SJCRH30 (cell line): ENCODE results near the gene ABI3. TPM values are rescaled to one million over a fixed set of nuclear protein-coding genes. Genes with fewer than 3 reads are reported as not detected.
"Not testable (repeated sequence)": the region's sequence is repeated elsewhere in the genome, so short reads cannot be mapped to it uniquely, and the experiment has no call there.

Experiments
- DNase-seq, 2 experiments: peaks; one replicate each; pipeline ENCODE4 v3.0.0-alpha.2; 2015 to 2020
- H3K27ac ChIP-seq: fragments of 250-450 bp; sonication (Bioruptor Pico); 2 replicates; pipeline ENCODE4 v1.5.1; 2020; ENCODE audit warnings: mild to moderate bottlenecking, moderate library complexity
- H3K27me3 ChIP-seq: fragments of 250-450 bp; sonication (Bioruptor Pico); 2 replicates; pipeline ENCODE4 v1.5.1; 2020; ENCODE audit warnings: mild to moderate bottlenecking, moderate library complexity
- H3K36me3 ChIP-seq: fragments of 250-450 bp; sonication (Bioruptor Pico); 2 replicates; pipeline ENCODE4 v1.5.1; 2020; ENCODE audit warnings: mild to moderate bottlenecking, moderate library complexity
- H3K4me1 ChIP-seq: fragments of 250-450 bp; sonication (Bioruptor Pico); 2 replicates; pipeline ENCODE4 v1.5.1; 2020; ENCODE audit warnings: mild to moderate bottlenecking, moderate library complexity
- H3K4me3 ChIP-seq: fragments of 250-450 bp; sonication (Bioruptor Pico); 2 replicates; pipeline ENCODE4 v1.5.1; 2020; ENCODE audit warnings: mild to moderate bottlenecking, moderate library complexity
- H3K9me3 ChIP-seq: fragments of 250-450 bp; sonication (Bioruptor Pico); replicated peaks from 2 replicates; pipeline ENCODE4 v1.5.1; 2020; ENCODE audit warnings: mild to moderate bottlenecking, moderate library complexity
- total RNA-seq: library from RNA; depleted of rRNA; stranded (reverse); fragments of >200 nt; shearing (Covaris generic); gene quantifications from 2 replicates; pipeline ENCODE4 v1.2.3, GENCODE V29; 2014

The ABI3 gene
- total RNA-seq, 1 experiment from 2014 or later: 4.2 TPM

DNA sequence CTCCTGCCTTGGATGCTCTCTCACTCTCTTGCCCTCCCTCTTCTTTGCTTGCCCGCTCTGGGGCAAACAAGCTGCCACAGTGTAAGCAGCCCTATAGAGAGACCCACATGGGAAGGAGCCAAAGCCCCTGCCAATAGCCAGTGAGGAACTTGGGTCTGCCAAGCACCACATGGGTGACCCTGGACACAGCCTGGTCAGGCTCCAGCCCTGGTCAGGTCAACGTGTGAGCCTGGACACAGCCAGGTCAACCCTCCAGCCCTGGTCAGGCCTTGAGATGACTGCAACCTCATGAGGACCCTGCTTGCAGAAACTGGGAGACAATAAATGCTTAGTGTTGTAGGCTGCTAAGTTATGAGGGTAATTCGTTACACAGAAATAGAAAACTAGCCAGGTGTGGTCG lies 34.3 kb downstream of the ABI3 start:
- H3K36me3 ChIP-seq: no peaks in the 10 kb centered on the region
- no peak for DNase-seq
- no peaks in the 10 kb centered on the region for H3K27me3 ChIP-seq
- no peak overlapping the region for H3K4me3 ChIP-seq
- H3K27ac ChIP-seq: no peak overlapping the region
- H3K9me3 ChIP-seq: no peaks in the 10 kb centered on the region
- no peaks in the 10 kb centered on the region for H3K4me1 ChIP-seq

DNA sequence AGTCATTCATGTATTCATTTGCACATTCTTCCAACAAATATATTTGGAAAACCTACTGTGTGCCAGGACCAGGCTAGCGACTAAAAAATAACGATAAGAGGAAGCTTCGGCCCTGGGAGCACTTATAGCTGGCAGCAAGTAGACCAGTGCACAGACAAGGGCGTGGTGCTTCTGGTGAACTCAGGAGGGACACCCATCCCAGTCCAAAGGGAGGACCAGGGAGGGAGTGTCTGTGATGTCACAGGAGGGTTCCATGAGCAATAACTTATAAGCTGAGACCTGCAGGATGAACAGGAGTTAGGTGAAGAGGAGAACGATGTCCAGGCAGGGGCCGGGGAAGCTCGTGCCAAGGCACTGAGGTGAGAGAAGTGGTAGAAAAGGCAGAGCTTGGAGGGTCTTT lies 37.4 kb downstream of the ABI3 start:
- H3K9me3 ChIP-seq: no peaks in the 10 kb centered on the region
- H3K36me3 ChIP-seq: no peaks in the 10 kb centered on the region
- H3K27me3 ChIP-seq: no peaks in the 10 kb centered on the region
- no peak overlapping the region for H3K27ac ChIP-seq
- no peaks in the 10 kb centered on the region for H3K4me1 ChIP-seq
- DNase-seq: no peak
- no peak overlapping the region for H3K4me3 ChIP-seq

DNA sequence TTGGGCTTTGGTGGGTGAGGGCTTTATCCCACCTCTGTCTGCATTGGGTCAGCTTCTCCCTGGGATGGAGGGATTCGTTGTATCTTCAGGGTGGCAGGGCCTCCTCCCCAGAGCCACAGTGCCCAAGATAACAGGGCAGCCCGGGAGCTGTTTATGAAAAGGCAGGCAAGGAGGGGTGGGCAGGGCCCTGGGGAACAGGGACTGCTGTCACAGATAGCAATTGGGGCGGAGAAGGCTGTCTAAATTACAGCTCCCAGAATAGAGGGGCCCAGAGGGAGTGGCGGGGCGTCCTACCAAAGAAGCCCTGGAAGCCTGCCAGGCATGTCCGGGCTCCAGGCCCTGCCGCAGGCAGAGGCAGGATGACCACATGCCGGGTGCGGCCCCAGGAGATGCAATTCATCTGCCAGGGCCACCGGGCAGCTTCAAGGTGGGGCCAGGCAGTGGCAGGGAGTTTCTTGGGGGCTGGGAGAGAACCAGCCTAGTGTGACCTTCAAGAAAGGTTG lies 38.8 kb downstream of the ABI3 start:
- no peaks in the 10 kb centered on the region for H3K27me3 ChIP-seq
- H3K4me3 ChIP-seq: no peak overlapping the region
- H3K27ac ChIP-seq: no peak overlapping the region
- no peaks in the 10 kb centered on the region for H3K36me3 ChIP-seq
- H3K9me3 ChIP-seq: no peaks in the 10 kb centered on the region
- DNase-seq: peak; percentile 55 to 58
- H3K4me1 ChIP-seq: no peaks in the 10 kb centered on the region

DNA sequence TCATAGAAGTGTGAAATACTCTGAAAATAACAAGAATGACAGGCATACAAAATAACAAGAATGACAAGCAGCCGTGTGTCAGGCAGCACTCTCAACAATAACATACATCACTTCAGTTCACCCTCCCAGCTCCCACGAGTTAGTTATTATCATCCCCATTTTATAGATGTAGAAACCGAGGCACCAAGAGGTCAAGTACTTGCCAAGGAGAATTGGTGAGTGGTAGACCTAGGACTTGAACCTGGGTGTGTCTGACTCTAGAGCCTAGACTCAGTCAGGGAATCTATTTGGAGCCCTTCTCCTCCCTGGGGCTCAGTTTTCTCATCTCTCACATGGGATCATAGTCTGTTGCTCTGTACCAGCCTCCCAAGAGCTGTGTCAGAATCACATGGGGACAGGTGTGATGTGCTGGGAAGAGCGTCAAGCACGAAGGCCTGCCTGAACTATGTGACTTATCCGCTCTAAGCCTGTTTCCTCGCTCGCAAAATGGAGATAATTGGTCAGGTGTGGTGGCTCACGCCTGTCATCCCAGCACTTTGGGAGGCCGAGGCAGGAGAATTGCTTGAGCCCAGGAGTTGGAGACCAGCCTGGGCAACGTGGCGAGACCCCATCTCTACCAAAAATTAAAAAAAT lies 39.5 kb downstream of the ABI3 start:
- no peak for DNase-seq
- Histone ChIP-seq H3K27ac (no peak overlapping the region), H3K4me3 (no peak overlapping the region), H3K4me1 (no peaks in the 10 kb centered on the region), H3K9me3 (no peaks in the 10 kb centered on the region), H3K27me3 (no peaks in the 10 kb centered on the region), H3K36me3 (no peaks in the 10 kb centered on the region)

DNA sequence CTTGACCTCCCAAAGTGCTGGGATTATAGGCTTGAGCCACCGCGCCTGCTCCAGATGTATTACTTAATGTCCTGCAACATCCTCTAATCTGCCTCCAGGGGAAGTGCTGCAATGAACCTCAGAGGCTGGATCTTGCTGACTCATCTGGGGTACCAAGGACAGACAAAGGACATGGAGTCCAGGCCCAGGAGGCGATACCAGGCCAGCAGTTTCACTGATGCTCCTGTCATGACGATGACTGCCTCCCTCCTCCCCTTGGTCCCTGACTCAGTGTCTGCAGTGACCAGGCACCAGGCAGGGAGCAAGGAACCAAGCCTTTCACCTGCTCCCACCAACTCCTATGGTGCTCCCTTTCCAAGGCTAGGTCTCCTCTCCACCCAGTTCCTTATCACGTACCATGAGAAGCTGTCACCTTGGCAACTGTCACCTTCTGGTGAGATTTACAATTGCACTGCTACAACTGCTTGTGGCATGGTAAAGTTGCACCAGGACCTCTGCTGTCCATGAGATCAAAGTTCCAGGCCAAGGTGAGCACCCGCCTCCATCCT lies 41.7 kb downstream of the ABI3 start:
- no peaks in the 10 kb centered on the region for H3K27me3 ChIP-seq
- no peak overlapping the region for H3K27ac ChIP-seq
- DNase-seq: no peak

DNA sequence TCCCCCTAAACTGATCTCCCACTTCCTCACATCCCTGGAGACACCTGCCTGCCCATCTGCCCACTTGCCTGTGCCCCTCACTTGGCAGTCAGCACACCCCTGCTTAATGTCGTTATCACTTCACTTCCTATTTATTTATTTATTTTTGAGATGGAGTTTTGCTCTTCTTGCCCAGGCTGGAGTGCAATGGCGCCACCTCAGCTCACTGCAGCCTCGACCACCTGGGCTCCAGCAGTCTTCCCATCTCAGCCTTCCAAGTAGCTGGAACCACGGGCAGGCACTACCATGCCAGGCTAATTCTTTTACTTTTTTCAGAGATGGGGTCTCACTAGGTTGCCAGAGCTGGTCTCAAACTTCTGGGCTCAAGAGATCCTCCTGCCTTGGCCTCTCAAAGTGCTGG lies 43.6 kb downstream of the ABI3 start:
- H3K36me3 ChIP-seq: no peaks in the 10 kb centered on the region
- H3K27me3 ChIP-seq: no peaks in the 10 kb centered on the region
- no peak overlapping the region for H3K4me3 ChIP-seq
- DNase-seq: no peak
- no peak overlapping the region for H3K27ac ChIP-seq
- H3K9me3 ChIP-seq: no peaks in the 10 kb centered on the region
- H3K4me1 ChIP-seq: no peaks in the 10 kb centered on the region

More for the DNA sequence above, 41.7 kb downstream of the ABI3 start:
- Histone ChIP-seq H3K4me1 (no peaks in the 10 kb centered on the region), H3K36me3 (no peaks in the 10 kb centered on the region), H3K9me3 (no peaks in the 10 kb centered on the region), H3K4me3 (no peak overlapping the region)

DNA sequence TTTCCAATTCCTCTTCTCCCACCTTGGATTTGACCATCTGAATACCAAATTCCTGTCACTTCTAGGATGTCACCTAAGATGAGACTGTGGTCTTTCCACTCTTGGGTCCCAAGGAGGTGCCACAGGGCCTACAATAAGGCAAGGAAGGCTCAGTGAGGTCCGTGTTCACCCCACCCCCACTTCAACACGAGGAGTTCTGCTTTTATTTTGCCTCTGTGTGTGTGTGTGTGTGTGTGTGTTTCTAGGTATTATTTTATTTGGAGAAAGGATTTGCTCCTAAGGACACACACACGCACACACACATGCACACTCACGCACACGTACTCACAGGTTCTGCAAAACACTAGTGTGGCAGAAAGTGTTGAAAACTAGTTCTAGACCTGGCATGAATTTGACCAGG lies 44.6 kb downstream of the ABI3 start:
- H3K4me1 ChIP-seq: no peaks in the 10 kb centered on the region
- H3K9me3 ChIP-seq: no peaks in the 10 kb centered on the region
- no peak overlapping the region for H3K27ac ChIP-seq
- no peaks in the 10 kb centered on the region for H3K36me3 ChIP-seq
- DNase-seq: no peak
- H3K27me3 ChIP-seq: no peaks in the 10 kb centered on the region
- H3K4me3 ChIP-seq: no peak overlapping the region

DNA sequence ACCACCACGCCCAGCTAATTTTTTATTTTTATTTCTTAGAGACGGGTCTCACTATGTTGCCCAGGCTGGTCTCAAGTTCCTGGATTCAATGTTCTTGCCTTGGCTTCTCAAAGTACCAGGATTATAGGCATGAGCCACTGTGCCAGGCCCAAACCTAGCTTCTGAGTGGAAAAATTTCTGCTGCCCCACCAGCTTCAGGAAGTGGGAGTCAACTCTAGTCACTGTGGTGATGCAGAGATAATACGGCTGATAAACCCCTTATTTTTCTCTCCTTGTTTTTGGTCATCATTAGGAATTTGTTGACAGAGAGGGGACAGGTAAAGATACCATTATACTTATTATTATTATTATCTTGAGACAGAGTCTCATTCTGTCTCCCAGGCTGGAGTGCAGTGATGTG lies 47.9 kb downstream of the ABI3 start:
- Histone ChIP-seq H3K27ac (no peak overlapping the region), H3K27me3 (no peaks in the 10 kb centered on the region), H3K9me3 (no peaks in the 10 kb centered on the region), H3K36me3 (no peaks in the 10 kb centered on the region), H3K4me1 (no peaks in the 10 kb centered on the region), H3K4me3 (no peak overlapping the region)
- no peak for DNase-seq

DNA sequence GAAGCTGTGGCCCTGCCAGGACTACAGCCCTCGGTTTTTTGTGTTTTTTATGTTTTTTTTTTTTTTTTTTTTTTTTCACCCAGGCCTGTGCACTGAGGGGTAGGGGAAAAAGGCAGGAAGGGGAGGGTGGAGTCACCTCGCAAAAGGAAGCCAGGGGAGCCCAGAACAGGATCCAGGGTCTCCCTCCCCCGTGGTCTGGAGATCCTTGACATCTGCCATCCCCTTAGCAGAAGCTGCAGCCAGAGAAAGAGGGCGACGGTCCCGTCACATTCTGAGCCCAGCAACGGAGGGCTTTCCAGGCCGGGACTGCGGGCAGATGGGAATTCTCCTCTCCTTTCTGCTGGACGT lies 49.1 kb downstream of the ABI3 start:
- Histone ChIP-seq H3K4me3 (peak overlapping the region; percentile 64), H3K27ac (no peak overlapping the region), H3K9me3 (no peaks in the 10 kb centered on the region), H3K27me3 (no peaks in the 10 kb centered on the region), H3K4me1 (no peaks in the 10 kb centered on the region), H3K36me3 (no peaks in the 10 kb centered on the region)
- DNase-seq: no peak

DNA sequence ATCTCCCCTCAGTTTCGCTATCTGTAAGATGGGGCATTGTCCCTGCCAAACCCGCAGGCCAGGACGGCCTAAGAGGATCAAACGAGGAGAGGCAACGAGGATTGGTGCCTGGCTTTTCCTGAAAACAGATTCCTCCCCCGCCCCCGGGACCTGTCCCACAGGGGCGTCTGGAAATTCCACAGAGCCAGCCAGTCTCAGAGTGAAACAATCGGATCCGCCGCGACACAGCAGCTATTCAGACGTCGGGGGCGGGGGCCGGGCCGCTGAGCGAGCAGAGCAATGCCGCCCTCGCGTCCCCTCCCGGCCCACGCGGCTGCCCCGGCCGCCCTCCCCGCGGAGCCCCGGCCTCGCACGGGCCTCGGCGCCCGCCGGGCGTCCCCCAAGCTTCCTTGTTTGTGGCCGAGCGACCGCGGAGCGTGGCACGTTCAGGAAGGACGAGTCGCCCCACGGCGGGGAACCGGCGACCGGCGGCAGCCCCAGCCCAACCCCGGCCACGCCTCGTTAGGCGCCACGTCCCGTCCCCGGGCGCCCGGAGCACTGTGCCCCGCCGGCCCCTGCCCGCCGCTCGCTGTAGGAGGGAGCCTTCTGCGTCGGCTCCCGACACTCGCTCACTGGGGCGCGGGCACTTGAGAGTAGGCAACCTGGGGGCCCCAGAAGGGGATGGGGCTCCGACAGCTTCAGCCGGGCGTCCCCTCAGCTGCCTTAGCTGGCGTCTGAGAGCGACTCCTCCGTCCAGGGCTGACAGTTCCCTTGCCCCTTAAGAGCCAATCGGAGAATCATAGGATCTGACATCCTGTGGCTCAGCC lies 49.7 kb downstream of the ABI3 start:
- no peaks in the 10 kb centered on the region for H3K4me1 ChIP-seq
- H3K9me3 ChIP-seq: no peaks in the 10 kb centered on the region
- no peak overlapping the region for H3K27ac ChIP-seq
- H3K36me3 ChIP-seq: no peaks in the 10 kb centered on the region
- peak; percentile 63 to 72 for DNase-seq
- H3K4me3 ChIP-seq: peak overlapping the region; percentile 64
- no peaks in the 10 kb centered on the region for H3K27me3 ChIP-seq

DNA sequence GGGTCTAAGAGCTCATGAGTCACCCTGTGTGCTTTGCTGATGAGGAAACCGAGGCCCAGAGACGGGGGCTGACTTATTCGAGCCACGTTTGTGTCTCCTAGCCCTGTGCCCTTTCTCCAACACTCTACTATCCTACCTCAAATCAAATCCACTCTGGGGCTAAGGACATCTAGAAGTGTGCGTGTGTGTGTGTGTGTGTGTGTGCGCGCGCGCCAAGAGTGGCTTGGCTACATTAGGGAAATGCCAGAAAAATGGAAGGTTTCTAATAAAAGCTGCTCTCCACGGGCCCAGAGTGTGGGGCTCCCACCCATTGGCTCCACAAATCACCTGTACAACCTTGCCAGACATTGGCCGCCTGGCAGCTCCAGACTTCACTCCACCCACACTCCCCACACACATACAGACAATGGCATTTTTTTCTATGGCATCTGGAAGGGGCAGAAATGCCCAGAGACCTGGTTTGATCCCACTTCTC lies 50.3 kb downstream of the ABI3 start:
- no peak for DNase-seq
- Histone ChIP-seq H3K27me3 (no peaks in the 10 kb centered on the region), H3K4me3 (peak overlapping the region; percentile 64), H3K9me3 (no peaks in the 10 kb centered on the region), H3K36me3 (no peaks in the 10 kb centered on the region), H3K4me1 (no peaks in the 10 kb centered on the region), H3K27ac (no peak overlapping the region)

DNA sequence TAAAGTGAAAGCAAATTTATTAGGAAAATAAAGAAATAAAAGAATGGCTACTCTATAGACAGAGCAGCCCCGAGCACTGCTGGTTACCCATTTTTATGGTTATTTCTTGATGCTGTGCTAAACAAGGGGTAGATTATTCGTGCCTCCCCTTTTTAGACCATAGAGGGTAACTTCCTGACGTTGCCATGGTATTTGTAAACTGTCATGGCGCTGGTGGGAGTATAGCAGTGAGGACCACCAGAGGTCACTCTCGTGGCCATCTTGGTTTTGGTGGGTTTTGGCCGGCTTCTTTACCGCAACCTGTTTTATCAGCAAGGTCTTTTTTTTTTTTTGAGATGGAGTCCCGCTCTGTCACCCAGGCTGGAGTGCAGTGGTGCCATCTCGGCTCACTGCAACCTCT lies 51.0 kb downstream of the ABI3 start:
- H3K9me3 ChIP-seq: not testable (repeated sequence)

DNA sequence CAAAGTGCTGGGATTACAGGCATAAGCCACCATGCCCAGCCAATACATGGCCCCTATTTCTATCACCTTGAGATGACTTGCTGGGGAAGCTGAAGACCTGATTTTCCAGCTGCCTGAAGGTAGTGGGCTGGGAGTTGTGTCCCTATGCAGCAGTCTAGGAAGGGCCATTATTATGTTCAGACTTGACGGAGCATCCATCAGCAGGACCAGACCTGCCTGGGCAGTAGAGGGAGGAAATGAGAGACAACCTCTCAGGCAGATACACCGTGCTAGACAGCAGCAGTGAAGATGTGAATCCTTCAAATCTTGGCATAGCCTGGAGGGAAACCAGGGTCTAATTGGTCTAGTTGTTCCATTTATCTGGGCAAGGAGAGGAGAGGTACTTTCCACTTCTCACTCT lies 55.7 kb downstream of the ABI3 start:
- no peaks in the 10 kb centered on the region for H3K4me1 ChIP-seq
- no peak for DNase-seq

More for the DNA sequence above, 51.0 kb downstream of the ABI3 start:
- not testable (repeated sequence) for DNase-seq, H3K4me3 ChIP-seq, H3K27me3 ChIP-seq, H3K4me1 ChIP-seq, H3K27ac ChIP-seq, H3K36me3 ChIP-seq

DNA sequence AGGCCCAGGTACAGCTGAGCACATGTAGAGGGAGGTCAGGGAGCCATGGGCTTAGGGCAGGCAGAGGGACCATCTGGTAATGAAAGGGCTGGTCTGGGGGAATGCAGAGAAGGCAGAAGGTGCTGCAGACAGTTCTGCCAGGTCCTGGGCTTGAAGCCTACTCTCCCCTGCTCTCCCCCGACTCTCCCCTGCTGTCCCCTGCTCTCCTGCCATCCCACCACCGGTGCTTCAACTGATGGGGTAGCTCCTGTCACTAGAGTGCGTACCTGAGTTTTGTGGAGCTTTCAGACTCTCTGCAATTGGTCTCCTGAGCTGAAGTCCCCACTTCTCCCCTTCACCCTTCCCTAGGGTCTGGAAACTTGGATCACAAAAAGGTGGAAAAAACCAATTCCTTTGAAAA lies 57.4 kb downstream of the ABI3 start:
- Histone ChIP-seq H3K27me3 (no peaks in the 10 kb centered on the region), H3K4me1 (no peaks in the 10 kb centered on the region), H3K27ac (no peak overlapping the region)

More for the DNA sequence above, 55.7 kb downstream of the ABI3 start:
- Histone ChIP-seq H3K27ac (no peak overlapping the region), H3K27me3 (no peaks in the 10 kb centered on the region), H3K36me3 (no peaks in the 10 kb centered on the region), H3K4me3 (no peak overlapping the region), H3K9me3 (no peaks in the 10 kb centered on the region)

DNA sequence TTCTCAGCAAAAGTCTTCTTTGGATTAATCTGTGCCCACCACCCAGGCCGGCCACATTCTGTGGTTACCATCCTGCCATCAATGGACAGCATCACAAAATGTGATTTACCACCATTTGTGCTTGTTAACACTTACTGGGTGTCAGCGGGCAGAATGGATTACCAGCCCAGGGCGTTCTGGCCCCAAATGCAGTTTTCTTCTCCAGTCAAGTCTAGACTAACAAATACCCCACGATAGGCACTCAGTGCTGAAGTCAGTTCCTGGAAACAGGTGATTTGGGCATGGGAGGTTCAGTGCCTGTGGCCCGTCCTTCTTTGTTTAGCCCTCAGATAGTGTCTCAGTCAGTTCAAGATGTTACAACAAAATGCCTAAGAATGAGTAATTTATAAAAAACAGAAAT lies 58.8 kb downstream of the ABI3 start:
- H3K27ac ChIP-seq: no peak overlapping the region
- no peak for DNase-seq
- no peaks in the 10 kb centered on the region for H3K36me3 ChIP-seq
- H3K27me3 ChIP-seq: no peaks in the 10 kb centered on the region
- H3K4me3 ChIP-seq: no peak overlapping the region
- no peaks in the 10 kb centered on the region for H3K4me1 ChIP-seq
- H3K9me3 ChIP-seq: no peaks in the 10 kb centered on the region

More for the DNA sequence above, 57.4 kb downstream of the ABI3 start:
- DNase-seq: no peak
- Histone ChIP-seq H3K4me3 (no peak overlapping the region), H3K9me3 (no peaks in the 10 kb centered on the region), H3K36me3 (no peaks in the 10 kb centered on the region)
